SU-DHL-6 (cell line): ENCODE measurements around the gene COG2.

ENCODE experiments used
- CTCF ChIP-seq: fragments of 200-600 bp; sonication (generic); IDR thresholded peaks from one replicate; pipeline ENCODE4 v1.5.1; 2017; ENCODE audit warnings: antibody characterized with exemption, mild to moderate bottlenecking, low read length, moderate library complexity; ENCODE audit not compliant: insufficient read depth, poor library complexity, severe bottlenecking
- EZH2phosphoT487 ChIP-seq: fragments of 200-600 bp; sonication (generic), shearing (Covaris generic); conservative IDR thresholded peaks from 2 replicates; pipeline ENCODE4 v1.6.1; 2018; ENCODE audit warnings: mild to moderate bottlenecking, antibody characterized with exemption, low read length, moderate library complexity, mixed read lengths

- no peak for TF ChIP-seq EZH2phosphoT487
- no peak for TF ChIP-seq CTCF
Observed at GRCh38 chr1:230611128-230611877, 31.0 kb upstream of the COG2 start.
